ENCODE measurements around the gene MYBPH.

GRCh38 chr1:203179667-203180005 lies 4.0 kb upstream of the MYBPH start:
- TF ChIP-seq CTCF (IDR thresholded peaks at IDR 0.05) (no peak), EZH2 (IDR thresholded peaks at IDR 0.05; ENCODE audit: borderline replicate concordance, insufficient read depth, low read depth, low read length, poor library complexity, severe bottlenecking) (no peak)

All from B cell (primary cell).